Measurements from ENCODE around the gene STAG3.
"Not testable (repeated sequence)": the region's sequence is repeated elsewhere in the genome, so short reads cannot be mapped to it uniquely, and the experiment has no call there.

Gene STAG3

GRCh38 chr7:100173806-100174495 lies 3.8 kb upstream of the STAG3 start:
- FAIRE-seq, result no peak

- FAIRE-seq, result no peak
Measured at GRCh38 chr7:100174582-100174981, 3.1 kb upstream of the STAG3 start.

GRCh38 chr7:100175296-100175935 lies 2.3 kb upstream of the STAG3 start:
- no peak for FAIRE-seq

GRCh38 chr7:100176096-100177044 lies 1.3 kb upstream of the STAG3 start:
- no peak for FAIRE-seq

- FAIRE-seq, result not testable (repeated sequence)
Measured at GRCh38 chr7:100180084-100180483, 2.4 kb downstream of the STAG3 start.

- FAIRE-seq, result not testable (repeated sequence)
Measured at GRCh38 chr7:100182616-100183015, 4.9 kb downstream of the STAG3 start.

GRCh38 chr7:100183090-100183489 lies 5.4 kb downstream of the STAG3 start:
- not testable (repeated sequence) for FAIRE-seq

GRCh38 chr7:100185726-100186125 lies 8.0 kb downstream of the STAG3 start:
- no peak for FAIRE-seq

GRCh38 chr7:100189061-100189460 lies 11.3 kb downstream of the STAG3 start:
- no peak for FAIRE-seq

GRCh38 chr7:100190048-100190711 lies 12.5 kb downstream of the STAG3 start:
- FAIRE-seq, result peak; percentile 67

- FAIRE-seq, result no peak
Measured at GRCh38 chr7:100191775-100192174, 14.1 kb downstream of the STAG3 start.

GRCh38 chr7:100192281-100192862 lies 14.7 kb downstream of the STAG3 start:
- not testable (repeated sequence) for FAIRE-seq

- FAIRE-seq, result no peak
Measured at GRCh38 chr7:100192969-100193368, 15.3 kb downstream of the STAG3 start.

GRCh38 chr7:100195222-100195621 lies 17.5 kb downstream of the STAG3 start:
- FAIRE-seq, result no peak

GRCh38 chr7:100195901-100196322 lies 18.2 kb downstream of the STAG3 start:
- FAIRE-seq, result not testable (repeated sequence)

GRCh38 chr7:100198266-100198665 lies 20.5 kb downstream of the STAG3 start:
- FAIRE-seq, result no peak

- no peak for FAIRE-seq
Measured at GRCh38 chr7:100200693-100201092, 23.0 kb downstream of the STAG3 start.

GRCh38 chr7:100204454-100204853 lies 26.7 kb downstream of the STAG3 start:
- FAIRE-seq, result no peak

GRCh38 chr7:100208911-100209408 lies 31.2 kb downstream of the STAG3 start:
- no peak for FAIRE-seq

GRCh38 chr7:100209493-100209892 lies 31.8 kb downstream of the STAG3 start:
- no peak for FAIRE-seq

- FAIRE-seq, result no peak
Measured at GRCh38 chr7:100210805-100211204, 33.1 kb downstream of the STAG3 start.

- no peak for FAIRE-seq
Measured at GRCh38 chr7:100211342-100211780, 33.6 kb downstream of the STAG3 start.
